B cell (primary cell): Measurements from ENCODE around the gene CD274. TPM values are rescaled to one million over a fixed set of nuclear protein-coding genes. Genes with fewer than 3 reads are reported as not detected.

Experiments
- ATAC-seq: fragments of 200-7000 bp; cut with Tn5 transposase; one replicate; pipeline ENCODE4 v1.10.0; 2021; ENCODE audit warnings: low read depth, mild to moderate bottlenecking, moderate number of reproducible peaks, moderate library complexity
- CTCF ChIA-PET: fragments of 350-600 bp; sonication (Branson Sonifier 250); formaldehyde crosslinking; loops from one replicate; lab custom pipeline; 2021; ENCODE audit warnings: antibody characterized with exemption, inconsistent platforms; lab: Charles Lee
- POLR2A ChIA-PET: fragments of 350-600 bp; sonication (Branson Sonifier 250); formaldehyde crosslinking; loops from one replicate; lab custom pipeline; 2021; ENCODE audit warnings: antibody characterized with exemption; lab: Charles Lee
- DNase-seq: peaks from one replicate; pipeline ENCODE4 v3.0.0; 2013
- H2AFZ ChIP-seq: 2 replicates; pipeline ENCODE4 v1.6.1; 2012; ENCODE audit warnings: mild to moderate bottlenecking, low read depth, low read length; ENCODE audit not compliant: insufficient read depth, poor library complexity, severe bottlenecking
- H3K27ac ChIP-seq, 2 donors: 1 replicate in 1 of 2; 2 replicates in 1 of 2; pipeline ENCODE4 v1.5.1; 2012 to 2013; ENCODE audit warnings: low read length in 2 of 2, mild to moderate bottlenecking in 2 of 2, moderate library complexity in 1 of 2
- H3K27me3 ChIP-seq, 4 experiments: fragments of 200-600 bp in 1 of 4; sonication (generic) in 1 of 4; replicated peaks in 1 of 4; 1 replicate in 2 of 4; 2 replicates in 2 of 4; pipeline versions ENCODE4 v1.6.1 to v1.7.0; 2013 to 2016; ENCODE audit warnings: low read length in 3 of 4, mild to moderate bottlenecking in 2 of 4, mixed read lengths in 1 of 4, moderate library complexity in 1 of 4; ENCODE audit not compliant: insufficient read depth in 4 of 4, control insufficient read depth in 3 of 4; ENCODE audit errors: control extremely low read depth in 1 of 4
- H3K36me3 ChIP-seq, 2 experiments: replicated peaks in 1 of 2; 1 replicate in 1 of 2; 2 replicates in 1 of 2; pipeline versions ENCODE4 v1.6.1 to v1.7.1; 2013; ENCODE audit warnings: low read length in 1 of 2; ENCODE audit not compliant: insufficient read depth in 2 of 2, control insufficient read depth in 1 of 2; ENCODE audit errors: control extremely low read depth in 1 of 2, extremely low read depth in 1 of 2
- H3K4me1 ChIP-seq, 2 donors: fragments of 200-600 bp in 1 of 2; sonication (generic) in 1 of 2; 1 replicate in 1 of 2; 2 replicates in 1 of 2; pipeline versions ENCODE4 v1.5.1 to v1.6.1; 2013 to 2017; ENCODE audit warnings: low read length in 2 of 2; ENCODE audit not compliant: control insufficient read depth in 2 of 2, insufficient read depth in 2 of 2
- H3K4me2 ChIP-seq: replicated peaks from 2 replicates; pipeline ENCODE3; 2012; ENCODE audit warnings: mild to moderate bottlenecking, low read depth, low read length; ENCODE audit not compliant: poor library complexity, severe bottlenecking
- H3K4me3 ChIP-seq, 5 experiments: fragments of 200-600 bp in 1 of 5; sonication (generic) in 1 of 5; 1 replicate in 3 of 5; 2 replicates in 2 of 5; pipeline versions ENCODE4 v1.5.1 to v1.7.0; 2011 to 2016; ENCODE audit warnings: low read length in 4 of 5, mild to moderate bottlenecking in 4 of 5, low read depth in 2 of 5, control low read depth in 1 of 5, moderate library complexity in 1 of 5; ENCODE audit not compliant: insufficient read depth in 1 of 5; ENCODE audit errors: control extremely low read depth in 1 of 5, extremely low read depth in 1 of 5
- H3K79me2 ChIP-seq: fragments of 200-600 bp; sonication (generic); one replicate; pipeline ENCODE4 v1.6.0; 2016; ENCODE audit warnings: low read length; ENCODE audit not compliant: control insufficient read depth, insufficient read depth
- H3K9ac ChIP-seq: fragments of 200-600 bp; sonication (generic); 2 replicates; pipeline ENCODE4 v1.6.1; 2017; ENCODE audit warnings: mild to moderate bottlenecking, low read length, moderate library complexity
- H3K9me3 ChIP-seq, 3 donors: one replicate each; pipeline versions ENCODE4 v1.6.1 to v1.7.1; 2013; ENCODE audit warnings: low read length in 2 of 3; ENCODE audit not compliant: control insufficient read depth in 2 of 3, insufficient read depth in 1 of 3; ENCODE audit errors: control extremely low read depth in 1 of 3
- H4K20me1 ChIP-seq: 2 replicates; pipeline ENCODE4 v1.6.0; 2012; ENCODE audit warnings: mild to moderate bottlenecking, low read length; ENCODE audit not compliant: insufficient read depth, control insufficient read depth, poor library complexity, severe bottlenecking
- H3K27ac Mint-ChIP-seq: one replicate; pipeline ENCODE4 v1.8.0; 2021; ENCODE audit warnings: mixed read lengths
- H3K27me3 Mint-ChIP-seq: one replicate; pipeline ENCODE4 v1.8.0; 2021; ENCODE audit warnings: mixed read lengths
- H3K4me1 Mint-ChIP-seq: one replicate; pipeline ENCODE4 v1.8.0; 2021; ENCODE audit warnings: mixed read lengths
- H3K4me3 Mint-ChIP-seq: one replicate; pipeline ENCODE4 v1.8.0; 2021; ENCODE audit warnings: mixed read lengths
- H3K9me3 Mint-ChIP-seq: one replicate; pipeline ENCODE4 v1.8.0; 2022; ENCODE audit warnings: mixed read lengths; ENCODE audit not compliant: insufficient read depth
- CTCF ChIP-seq: fragments of 200-600 bp; IDR thresholded peaks from one replicate; pipeline ENCODE4 v1.8.0; 2022; ENCODE audit warnings: antibody characterized with exemption, mild to moderate bottlenecking
- EZH2 ChIP-seq: IDR thresholded peaks from 2 replicates; pipeline ENCODE4 v1.6.1; 2012; ENCODE audit warnings: borderline replicate concordance, low read depth, mild to moderate bottlenecking, moderate library complexity, low read length; ENCODE audit not compliant: insufficient read depth, poor library complexity, severe bottlenecking
- WGBS: methylation state at CpG from one replicate; pipeline ENCODE4 v1.1.5; 2013; ENCODE audit warnings: missing lambda C conversion rate; ENCODE audit not compliant: insufficient coverage; 5-methylcytosine and 5-hydroxymethylcytosine counted together
- intact Hi-C: fragments of 100-400 bp; cut with micrococcal nuclease; formaldehyde crosslinking; loops from one replicate; pipeline ENCODE4 v1.10.0; 2022
- polyA plus RNA-seq: library from polyadenylated mRNA; depleted of rRNA; stranded (reverse); fragments of >200 nt; gene quantifications from 2 replicates; pipeline ENCODE4 v1.2.3, GENCODE V29; 2012
- total RNA-seq, 2 donors: library from RNA; stranded (reverse); fragments of 120-200 nt in 1 of 2; gene quantifications; 1 replicate in 1 of 2; 2 replicates in 1 of 2; pipeline versions ENCODE4 v1.2.3 to v1.2.4, GENCODE V29; 2013 to 2022

CD274 gene
- total and polyA plus RNA-seq, 2 donors (not counting 1 experiment from before 2014, with no cell fraction given) = 1.4 to 7.0 TPM

- Histone ChIP-seq H3K36me3 (no peaks in the 10 kb centered on the region), H3K27me3 (peaks cover 0 to 17% (median 5%) of the 10 kb centered on the region in 4 experiments), H3K9ac (no peak overlapping the region), H3K4me3 (no peak overlapping the region), H2AFZ (no peak overlapping the region), H3K4me2 (no peak overlapping the region), H3K4me1 (no peaks in the 10 kb centered on the region), H3K27ac (no peak overlapping the region), H4K20me1 (no peaks in the 10 kb centered on the region), H3K79me2 (no peaks in the 10 kb centered on the region), H3K9me3 (peaks cover 0 to 6% (median 3%) of the 10 kb centered on the region in 3 donors)
- H3K4me1 Mint-ChIP-seq = no peaks in the 10 kb centered on the region
- CTCF ChIA-PET = interaction anchor here (1.1 kb wide), 1 partner anchor 11 kb away, joined by 3 read pairs; the partner anchor contains the start of gene PDCD1LG2
- ATAC-seq = no peak
- intact Hi-C loops = loop anchor here (5.0 kb wide), 1 partner anchor 32 kb away; no protein-coding TSS in a partner anchor
- WGBS = 42% methylated on average over 4 of the region's 4 CpGs
- DNase-seq = no peak
- POLR2A ChIA-PET = no interaction called here
- H3K4me3 Mint-ChIP-seq = no peak overlapping the region
- TF ChIP-seq CTCF = no peak
- TF ChIP-seq EZH2 = no peak
- no peaks in the 10 kb centered on the region for H3K27me3 Mint-ChIP-seq
- H3K9me3 Mint-ChIP-seq = no peaks in the 10 kb centered on the region
- no peak overlapping the region for H3K27ac Mint-ChIP-seq
These were observed 49.6 kb downstream of the CD274 start for GRCh38 chr9:5499889-5500398.

- TF ChIP-seq CTCF (no peak), EZH2 (no peak)
- no peaks in the 10 kb centered on the region for H3K79me2 ChIP-seq
- Mint-ChIP-seq H3K27ac (no peak overlapping the region), H3K4me3 (no peak overlapping the region), H3K27me3 (no peaks in the 10 kb centered on the region), H3K9me3 (no peaks in the 10 kb centered on the region), H3K4me1 (no peaks in the 10 kb centered on the region)
- H3K9me3 ChIP-seq = peaks cover 0 to 6% (median 3%) of the 10 kb centered on the region in 3 donors
- peaks cover 0 to 17% (median 5%) of the 10 kb centered on the region in 4 experiments for H3K27me3 ChIP-seq
- H3K27ac ChIP-seq = no peak overlapping the region
- no peak overlapping the region for H3K9ac ChIP-seq
- DNase-seq (no peak), ATAC-seq (no peak)
- ChIA-PET POLR2A (no interaction called here), CTCF (interaction anchor here (1.1 kb wide), 1 partner anchor 10 kb away, joined by 3 read pairs; the partner anchor contains the start of gene PDCD1LG2)
- H3K4me2 ChIP-seq = no peak overlapping the region
- no peaks in the 10 kb centered on the region for H4K20me1 ChIP-seq
- H3K36me3 ChIP-seq = no peaks in the 10 kb centered on the region
- H3K4me3 ChIP-seq = no peak overlapping the region
- H3K4me1 ChIP-seq = no peaks in the 10 kb centered on the region
- 69% methylated on average over 13 of the region's 18 CpGs for WGBS
- no peak overlapping the region for H2AFZ ChIP-seq
- intact Hi-C loops = no loop called here
These were observed 50.3 kb downstream of the CD274 start for GRCh38 chr9:5500441-5501235.
